ENCODE results near the gene FADS2. TPM values are rescaled to one million over a fixed set of nuclear protein-coding genes. Genes with fewer than 3 reads are reported as not detected.

Gene FADS2
- total RNA-seq, 1 experiment from 2014 or later: 514 TPM

GRCh38 chr11:61893981-61894380 is 65.9 kb downstream of the FADS2 start:
- H3K4me3 ChIP-seq: no peak overlapping the region
- H3F3A ChIP-seq (ENCODE audit: insufficient read depth, low read depth): peaks cover 21% of the 10 kb centered on the region
- no peak for TF ChIP-seq EZH2 (IDR thresholded peaks at IDR 0.05; ENCODE audit: low read depth)
- no peak for TF ChIP-seq CTCF (conservative IDR thresholded peaks at IDR 0.05)
- no peak for DNase-seq
- ChIA-PET POLR2A (ENCODE audit: unreplicated experiment) (interaction anchor here (0.6 kb wide), 1 partner anchor 102 kb away, joined by 3 read pairs; no protein-coding TSS in a partner anchor), CTCF (no interaction called here)
- no TSS peak for BruUV-seq (replicated peaks)
- no peak overlapping the region for H2AFZ ChIP-seq
- H4K20me1 ChIP-seq (ENCODE audit: insufficient read depth): no peaks in the 10 kb centered on the region
- H3K27me3 ChIP-seq (ENCODE audit: insufficient read depth, low read depth): no peaks in the 10 kb centered on the region
- no peaks in the 10 kb centered on the region for H3K36me3 ChIP-seq (ENCODE audit: low read depth)
- no peaks in the 10 kb centered on the region for H3K9me2 ChIP-seq (ENCODE audit: insufficient read depth)
- H3K79me2 ChIP-seq (ENCODE audit: low read depth): no peaks in the 10 kb centered on the region
- intact Hi-C loops (cut with micrococcal nuclease; ENCODE audit: unreplicated experiment): no loop called here
- H3K4me1 ChIP-seq (replicated peaks; ENCODE audit: insufficient read depth): peaks cover 12% of the 10 kb centered on the region
- H3K4me2 ChIP-seq: no peak overlapping the region
- no peak overlapping the region for H3K27ac ChIP-seq
- no peaks in the 10 kb centered on the region for H3K9me3 ChIP-seq (ENCODE audit: insufficient read depth, low read depth)

DNA sequence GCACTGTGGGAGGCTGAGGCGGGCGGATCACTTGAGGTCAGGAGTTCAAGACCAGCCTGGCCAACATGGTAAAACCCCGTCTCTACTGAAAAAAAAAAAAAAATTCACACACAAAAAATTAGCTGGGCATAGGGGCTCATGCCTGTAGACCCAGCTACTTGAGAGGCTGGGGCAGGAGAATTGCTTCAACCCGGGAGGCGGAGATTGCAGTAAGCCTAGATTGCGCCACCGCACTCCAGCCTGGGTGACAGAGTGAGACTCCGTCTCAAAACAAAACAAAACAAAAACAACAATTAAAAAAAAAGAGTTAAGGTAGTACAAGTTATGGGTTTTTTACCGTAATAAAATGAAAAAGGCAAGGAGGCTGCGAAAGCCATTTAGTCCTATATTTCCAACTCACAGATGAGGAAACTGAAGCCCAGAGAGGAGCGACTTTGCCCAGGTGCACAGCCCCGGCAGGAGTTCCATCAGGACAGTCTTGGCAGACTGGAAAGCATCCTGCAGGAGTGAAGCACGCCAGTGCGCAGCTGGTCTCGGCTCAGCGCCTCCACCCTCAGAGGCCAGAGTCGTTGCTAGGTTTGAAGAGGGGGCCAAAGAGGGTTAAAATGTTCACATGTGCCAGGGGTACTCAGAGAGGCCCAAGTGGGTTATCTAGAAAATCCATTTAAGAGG is 67.1 kb downstream of the FADS2 start:
- H3K27ac ChIP-seq: no peak overlapping the region
- POLR2A ChIA-PET (ENCODE audit: unreplicated experiment): no interaction called here
- no peaks in the 10 kb centered on the region for H3K27me3 ChIP-seq (ENCODE audit: insufficient read depth, low read depth)
- no peaks in the 10 kb centered on the region for H3K79me2 ChIP-seq (ENCODE audit: low read depth)
- H3K4me3 ChIP-seq: no peak overlapping the region
- no peaks in the 10 kb centered on the region for H3K36me3 ChIP-seq (ENCODE audit: low read depth)
- H2AFZ ChIP-seq: no peak overlapping the region
- H3K4me2 ChIP-seq: no peak overlapping the region
- H3K9me3 ChIP-seq (ENCODE audit: insufficient read depth, low read depth): no peaks in the 10 kb centered on the region
- BruUV-seq (replicated peaks): no TSS peak
- intact Hi-C loops (cut with micrococcal nuclease; ENCODE audit: unreplicated experiment): loop anchor here (5.0 kb wide), 1 partner anchor 67 kb away; no protein-coding TSS in a partner anchor
- peaks cover 18% of the 10 kb centered on the region for H3F3A ChIP-seq (ENCODE audit: insufficient read depth, low read depth)
- no peak for TF ChIP-seq CTCF (conservative IDR thresholded peaks at IDR 0.05)
- TF ChIP-seq EZH2 (IDR thresholded peaks at IDR 0.05; ENCODE audit: low read depth): no peak
- no peak for DNase-seq
- H3K4me1 ChIP-seq (replicated peaks; ENCODE audit: insufficient read depth): peaks cover 7% of the 10 kb centered on the region
- no peaks in the 10 kb centered on the region for H4K20me1 ChIP-seq (ENCODE audit: insufficient read depth)
- H3K9me2 ChIP-seq (ENCODE audit: insufficient read depth): no peaks in the 10 kb centered on the region
- CTCF ChIA-PET: interaction anchor here (1.3 kb wide), 1 partner anchor 213 kb away, joined by 3 read pairs; no protein-coding TSS in a partner anchor

DNA sequence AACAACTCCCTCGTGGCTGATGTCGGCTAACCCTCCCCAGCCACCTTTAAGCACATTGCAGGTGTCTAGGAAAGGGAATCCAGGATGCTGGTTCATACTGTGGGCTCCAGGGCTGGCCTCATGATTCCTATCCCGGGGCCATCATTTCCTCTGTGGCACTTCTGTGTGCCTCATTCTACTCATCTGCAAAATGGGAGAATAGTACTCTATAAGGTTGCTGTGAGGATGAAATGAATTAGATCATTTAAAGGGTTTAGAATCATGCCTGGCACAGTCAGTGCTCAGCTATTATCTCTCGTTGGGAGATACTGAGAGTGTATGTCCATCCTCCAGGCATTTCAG is 67.6 kb downstream of the FADS2 start:
- no peak overlapping the region for H2AFZ ChIP-seq
- H3F3A ChIP-seq (ENCODE audit: insufficient read depth, low read depth): peaks cover 17% of the 10 kb centered on the region
- peaks cover 1% of the 10 kb centered on the region; the same call in 1 of the 2 replicates for H3K4me1 ChIP-seq (replicated peaks; ENCODE audit: insufficient read depth)
- H3K9me3 ChIP-seq (ENCODE audit: insufficient read depth, low read depth): no peaks in the 10 kb centered on the region
- H3K4me3 ChIP-seq: no peak overlapping the region
- no peaks in the 10 kb centered on the region for H3K9me2 ChIP-seq (ENCODE audit: insufficient read depth)
- no peaks in the 10 kb centered on the region for H3K79me2 ChIP-seq (ENCODE audit: low read depth)
- no peaks in the 10 kb centered on the region for H3K36me3 ChIP-seq (ENCODE audit: low read depth)
- intact Hi-C loops (cut with micrococcal nuclease; ENCODE audit: unreplicated experiment): loop anchor here (5.0 kb wide), 1 partner anchor 67 kb away; no protein-coding TSS in a partner anchor
- ChIA-PET POLR2A (ENCODE audit: unreplicated experiment) (no interaction called here), CTCF (interaction anchor here (1.3 kb wide), 1 partner anchor 212 kb away, joined by 3 read pairs; no protein-coding TSS in a partner anchor)
- H4K20me1 ChIP-seq (ENCODE audit: insufficient read depth): no peaks in the 10 kb centered on the region
- TF ChIP-seq EZH2 (IDR thresholded peaks at IDR 0.05; ENCODE audit: low read depth) (no peak), CTCF (conservative IDR thresholded peaks at IDR 0.05) (no peak)
- H3K27ac ChIP-seq: no peak overlapping the region
- H3K27me3 ChIP-seq (ENCODE audit: insufficient read depth, low read depth): no peaks in the 10 kb centered on the region
- no peak for DNase-seq
- no peak overlapping the region for H3K4me2 ChIP-seq
- BruUV-seq (replicated peaks): no TSS peak
